ENCODE measurements around the gene RBFOX2. TPM values are rescaled to one million over a fixed set of nuclear protein-coding genes. Genes with fewer than 3 reads are reported as not detected.
"Not testable (repeated sequence)": the region's sequence is repeated elsewhere in the genome, so short reads cannot be mapped to it uniquely, and the experiment has no call there.

RBFOX2 gene
- polyA plus RNA-seq, 4 donors, result 126 to 138 (median 128) TPM

GRCh38 chr22:35728639-35729308 lies 299.9 kb downstream of the RBFOX2 start:
- DNase-seq (ENCODE audit: low read depth in 4 of 4, low spot score in 2 of 4), result no peak

- DNase-seq (ENCODE audit: low read depth in 4 of 4, low spot score in 2 of 4), result no peak
These were observed 301.2 kb downstream of the RBFOX2 start for GRCh38 chr22:35727436-35727835.

GRCh38 chr22:35726933-35727332 lies 301.7 kb downstream of the RBFOX2 start:
- DNase-seq (ENCODE audit: low read depth in 4 of 4, low spot score in 2 of 4), result no peak

DNA sequence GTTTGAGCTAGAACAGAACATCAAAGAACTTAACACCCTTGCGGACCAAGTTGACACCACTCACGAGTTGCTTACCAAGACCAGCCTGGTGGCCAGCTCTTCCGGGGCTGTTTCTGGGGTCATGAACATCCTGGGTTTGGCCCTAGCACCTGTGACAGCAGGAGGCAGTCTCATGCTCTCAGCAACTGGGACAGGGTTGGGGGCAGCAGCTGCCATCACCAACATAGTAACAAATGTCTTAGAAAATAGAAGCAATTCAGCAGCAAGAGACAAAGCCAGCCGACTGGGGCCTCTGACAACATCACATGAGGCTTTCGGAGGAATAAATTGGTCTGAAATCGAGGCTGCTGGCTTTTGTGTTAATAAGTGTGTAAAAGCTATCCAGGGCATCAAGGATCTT lies 302.2 kb downstream of the RBFOX2 start:
- DNase-seq (ENCODE audit: low read depth in 4 of 4, low spot score in 2 of 4), result no peak

DNA sequence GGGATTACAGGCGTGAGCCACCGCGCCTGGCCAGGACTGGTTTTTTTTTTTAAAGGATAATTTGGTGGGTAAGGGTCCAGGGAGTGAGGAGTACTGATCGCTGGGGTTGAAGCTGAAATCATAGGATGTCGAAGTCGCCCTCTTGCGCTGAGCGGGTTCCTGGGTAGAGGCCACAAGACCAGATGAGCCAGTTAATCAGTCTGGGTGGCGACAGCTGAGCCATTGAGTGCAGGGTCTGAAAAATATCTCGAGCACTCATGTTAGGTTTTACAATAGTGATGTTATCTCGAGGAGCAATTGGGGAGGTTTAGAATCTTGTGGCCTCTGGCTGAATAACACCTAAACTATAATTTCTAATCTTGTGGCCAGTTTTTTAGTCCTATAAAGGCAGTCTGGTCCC lies 303.1 kb downstream of the RBFOX2 start:
- DNase-seq (ENCODE audit: low read depth in 4 of 4, low spot score in 2 of 4), result no peak

DNA sequence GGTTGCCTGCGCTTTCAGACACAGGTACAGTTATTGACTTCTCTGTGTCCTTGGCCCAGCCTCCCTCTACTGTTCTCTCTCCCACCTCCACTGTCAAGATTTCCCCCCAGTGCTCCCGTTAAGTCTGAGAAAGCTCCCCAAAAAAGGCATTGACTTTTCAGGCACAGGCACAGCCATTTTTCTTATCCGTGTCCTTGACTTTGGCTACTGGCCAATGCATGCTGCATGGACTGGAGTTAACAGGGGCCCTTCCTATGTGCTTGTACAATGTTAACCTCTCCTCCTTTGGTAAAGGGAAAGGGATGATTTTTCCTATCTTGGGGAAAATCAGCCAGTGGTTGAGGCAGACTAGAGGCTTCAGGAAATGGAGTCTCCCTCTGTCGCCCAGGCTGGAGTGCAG lies 306.7 kb downstream of the RBFOX2 start:
- no peak for DNase-seq (ENCODE audit: low read depth in 4 of 4, low spot score in 2 of 4)

DNA sequence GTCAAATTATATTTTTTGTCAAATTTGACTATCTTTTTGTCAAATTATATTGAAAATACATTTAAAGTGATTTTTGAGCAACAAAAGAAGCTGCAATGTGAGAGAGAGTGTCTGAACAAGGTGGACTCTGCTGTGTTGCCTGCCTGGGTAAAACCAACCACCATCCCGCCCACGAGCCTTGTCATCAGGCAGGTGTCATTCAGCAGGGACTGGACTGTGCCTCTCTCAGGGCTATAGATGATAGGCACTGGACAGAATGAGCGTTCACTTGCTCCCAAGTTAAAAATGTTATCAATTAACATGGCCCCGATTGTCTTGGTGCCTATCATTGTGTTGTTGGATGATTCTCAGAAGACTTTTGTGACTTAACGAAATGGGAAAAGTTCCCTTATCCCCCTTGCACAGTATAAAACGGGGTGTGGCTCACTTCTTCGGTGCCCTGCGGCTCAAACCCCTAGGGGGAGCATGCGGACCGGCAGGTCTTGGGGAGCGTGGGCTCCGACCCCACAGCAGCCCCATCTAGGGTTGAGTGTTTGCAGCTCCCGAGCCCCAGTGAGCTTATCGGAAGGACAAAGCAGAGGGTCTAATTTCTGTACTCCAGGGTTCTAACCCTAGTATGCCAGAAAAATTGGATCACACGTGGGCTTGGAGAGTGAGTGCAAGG lies 309.3 kb downstream of the RBFOX2 start:
- no peak for DNase-seq (ENCODE audit: low read depth in 4 of 4, low spot score in 2 of 4)

DNA sequence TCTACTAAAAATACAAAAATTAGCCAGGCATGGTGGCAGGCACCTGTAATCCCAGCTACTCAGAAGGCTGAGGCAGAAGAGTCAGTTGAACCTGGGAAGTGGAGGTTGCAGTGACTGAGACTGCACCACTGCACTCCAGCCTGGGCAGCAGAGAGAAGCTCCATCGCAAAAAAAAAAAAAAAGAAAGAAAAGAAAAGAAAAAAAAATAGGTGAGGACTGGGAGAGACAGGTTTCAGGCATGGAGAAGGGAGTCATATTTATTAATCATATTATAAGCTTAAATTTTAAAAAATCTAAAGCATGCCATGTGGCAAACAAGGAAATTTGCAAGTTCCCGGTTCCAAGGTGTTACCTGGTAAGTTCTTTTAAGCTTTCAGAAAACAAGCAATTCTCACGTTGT lies 311.1 kb downstream of the RBFOX2 start, which contains the start of gene APOL5:
Gene APOL5 (plus strand): TSS at position 301 of the 400 bp plus-strand sequence. CDS start 0 bp downstream, at position 301.
- DNase-seq (ENCODE audit: low read depth in 4 of 4, low spot score in 2 of 4), result no peak

GRCh38 chr22:35712672-35713071 lies 316.0 kb downstream of the RBFOX2 start:
- DNase-seq (ENCODE audit: low read depth in 4 of 4, low spot score in 2 of 4), result no peak

DNA sequence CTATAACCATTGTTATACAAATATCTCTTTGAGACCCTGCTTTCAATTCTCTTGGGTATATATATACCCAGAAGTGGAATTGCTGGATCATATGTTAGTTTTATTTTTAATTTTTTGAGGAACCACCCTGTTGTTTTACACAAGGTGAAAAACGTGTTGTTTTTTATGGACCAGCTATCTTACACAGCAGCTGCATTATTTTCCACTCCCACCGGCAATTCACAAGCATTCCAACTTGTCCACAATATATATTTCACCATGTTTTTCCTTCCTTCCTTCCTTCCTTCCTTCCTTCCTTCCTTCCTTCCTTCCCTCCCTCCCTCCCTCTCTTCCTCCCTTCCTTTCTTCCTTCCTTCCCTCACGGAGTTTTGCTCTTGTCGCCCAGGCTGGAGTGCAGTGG lies 317.3 kb downstream of the RBFOX2 start:
- no peak for DNase-seq (ENCODE audit: low read depth in 4 of 4, low spot score in 2 of 4)

- no peak for DNase-seq (ENCODE audit: low read depth in 4 of 4, low spot score in 2 of 4)
These were observed 319.7 kb downstream of the RBFOX2 start for GRCh38 chr22:35708917-35709316.

DNA sequence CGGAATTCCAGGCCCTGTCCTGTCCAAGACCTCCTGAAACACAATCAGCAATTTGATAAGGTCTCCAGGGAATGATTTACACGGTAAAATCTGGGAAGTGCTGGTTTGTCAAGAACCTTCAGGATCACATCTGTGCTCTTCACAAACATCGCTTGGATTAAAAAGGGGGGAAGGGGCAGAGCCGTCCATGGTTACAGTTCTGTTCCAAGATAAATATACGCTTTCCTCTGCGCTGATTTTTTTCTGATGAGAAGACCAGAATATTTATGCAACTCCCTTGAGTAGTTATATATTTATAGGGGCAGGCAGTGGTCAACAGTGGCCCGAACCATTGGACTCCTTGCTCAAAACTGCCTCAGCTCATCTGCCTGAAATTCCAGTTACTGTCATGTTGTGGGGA lies 320.2 kb downstream of the RBFOX2 start:
- no peak for DNase-seq (ENCODE audit: low read depth in 4 of 4, low spot score in 2 of 4)

DNA sequence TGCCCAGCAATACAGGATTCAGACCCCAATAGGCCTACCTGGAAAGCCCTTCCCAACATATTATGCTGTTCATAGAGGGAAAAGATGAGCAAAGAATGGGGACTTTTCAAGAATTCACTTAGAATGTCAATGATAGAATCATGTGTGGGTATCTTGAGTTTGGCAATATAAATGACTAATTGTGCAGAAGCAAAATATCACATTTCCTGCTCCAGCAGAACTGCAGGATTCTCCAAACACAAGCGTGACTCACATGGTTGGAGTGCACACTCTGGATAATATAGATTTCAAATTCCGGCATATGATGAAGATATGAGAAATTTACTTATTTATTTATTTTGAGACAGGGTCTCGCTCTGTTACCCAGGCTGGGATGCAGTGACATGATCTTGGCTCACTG lies 323.5 kb downstream of the RBFOX2 start:
- no peak for DNase-seq (ENCODE audit: low read depth in 4 of 4, low spot score in 2 of 4)

DNA sequence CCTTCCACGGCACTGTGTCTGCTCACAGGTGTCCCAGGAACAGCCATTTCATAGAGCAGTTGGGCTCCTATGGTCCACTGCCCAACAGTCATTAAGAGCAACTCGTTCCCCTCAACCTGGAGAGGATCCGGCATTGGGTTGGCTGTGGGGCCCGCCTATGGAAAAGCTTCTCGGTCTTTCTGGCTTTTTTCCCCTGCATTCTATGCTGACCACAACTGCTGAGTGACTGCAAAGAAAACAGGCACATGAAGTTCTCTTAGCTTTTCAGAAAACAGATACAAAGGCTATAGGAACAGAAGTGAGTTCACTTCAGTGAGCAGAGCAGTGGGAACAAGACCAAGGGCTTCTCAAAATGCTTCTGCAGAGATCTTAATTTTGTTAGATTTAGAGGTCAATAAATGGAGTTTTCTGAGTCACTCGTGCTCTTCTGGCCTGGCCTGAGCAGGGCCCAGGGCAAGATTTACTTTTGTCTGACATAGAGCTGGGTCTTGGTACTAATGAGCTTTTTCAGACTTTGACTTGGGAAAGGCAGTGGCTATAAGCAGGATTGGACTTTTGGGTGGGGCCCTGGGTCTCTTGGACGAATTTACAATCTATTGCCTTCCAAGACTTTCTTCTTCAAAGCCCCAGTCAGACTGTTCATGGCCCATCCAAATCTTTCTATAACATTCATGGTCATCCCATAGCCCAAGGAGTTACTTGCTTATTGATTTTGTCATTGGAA lies 324.6 kb downstream of the RBFOX2 start:
- DNase-seq (ENCODE audit: low read depth in 4 of 4, low spot score in 2 of 4), result no peak

- not testable (repeated sequence) for DNase-seq (ENCODE audit: low read depth in 4 of 4, low spot score in 2 of 4)
These were observed 328.8 kb downstream of the RBFOX2 start for GRCh38 chr22:35699852-35700251.

DNA sequence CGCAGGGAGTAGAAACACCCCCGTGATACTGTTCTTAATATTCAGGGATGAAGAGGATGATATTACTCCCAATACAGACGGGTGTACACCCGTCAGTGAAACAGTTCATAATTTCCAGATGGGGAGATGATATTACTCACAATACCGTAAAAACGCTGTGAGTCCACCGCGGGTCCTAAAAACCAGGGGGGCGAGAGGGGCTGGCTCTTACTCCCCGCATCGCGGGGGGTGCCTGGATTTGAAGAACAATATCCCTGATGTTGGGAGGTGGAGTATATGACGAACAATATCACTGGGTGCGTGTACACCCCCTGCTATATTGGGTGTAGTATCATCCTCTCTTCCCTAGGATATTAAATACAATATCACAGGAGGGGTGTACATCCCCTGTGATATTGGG lies 331.5 kb downstream of the RBFOX2 start:
- no peak for DNase-seq (ENCODE audit: low read depth in 4 of 4, low spot score in 2 of 4)

- no peak for DNase-seq (ENCODE audit: low read depth in 4 of 4, low spot score in 2 of 4)
These were observed 333.4 kb downstream of the RBFOX2 start for GRCh38 chr22:35695202-35695601.

DNA sequence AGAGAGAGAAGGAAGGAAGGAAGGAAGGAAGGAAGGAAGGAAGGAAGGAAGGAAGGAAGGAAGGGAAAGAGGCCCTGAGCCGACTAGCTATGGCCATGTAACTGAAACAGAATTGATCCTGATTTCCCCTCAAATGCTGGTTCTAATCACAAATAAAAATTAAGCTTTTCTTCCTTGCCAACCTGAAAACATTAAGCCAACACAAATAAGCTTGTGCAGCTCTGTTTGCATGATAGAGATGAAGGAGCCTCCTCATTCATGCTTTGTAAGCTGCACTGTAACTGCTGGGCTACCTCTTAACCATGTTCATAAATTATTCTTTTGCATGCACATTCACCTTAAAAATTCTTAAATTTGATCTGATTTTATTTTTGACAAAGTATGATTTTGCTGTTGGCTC lies 338.6 kb downstream of the RBFOX2 start:
- no peak for DNase-seq (ENCODE audit: low read depth in 4 of 4, low spot score in 2 of 4)

DNA sequence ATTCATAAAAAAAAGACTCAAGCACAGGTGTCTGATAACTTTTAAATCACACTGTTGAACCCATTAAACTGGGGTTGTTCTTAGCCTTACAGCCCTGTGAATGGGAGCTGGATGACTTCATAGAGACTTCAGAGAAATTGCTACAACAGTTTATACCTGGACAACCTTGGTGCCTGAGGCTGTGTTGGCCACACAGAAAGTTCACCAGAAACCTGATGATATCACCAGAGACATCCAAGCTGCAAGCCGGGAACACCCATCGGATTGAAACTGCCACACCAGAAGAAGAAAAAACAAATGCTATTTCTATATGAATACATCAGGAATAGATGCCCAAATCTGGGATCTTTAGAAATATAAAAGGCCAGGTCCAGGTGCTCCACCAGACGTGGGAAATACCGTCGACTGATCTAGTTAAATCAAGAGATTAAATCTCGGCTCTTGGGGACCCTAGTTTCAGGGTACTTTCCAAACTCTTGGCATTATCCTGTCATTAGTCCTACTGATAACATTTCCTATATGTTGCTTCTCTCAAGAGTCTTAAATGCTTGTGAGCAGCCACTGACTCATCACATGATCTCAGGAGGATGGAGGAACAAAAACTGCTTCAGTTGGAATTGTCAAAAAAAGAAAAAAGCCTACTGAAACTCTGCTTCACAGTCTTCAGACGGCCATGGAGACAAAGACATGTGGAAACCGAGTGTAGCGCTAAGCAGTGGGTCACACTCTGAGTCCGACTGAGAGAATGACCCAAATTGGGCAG lies 339.5 kb downstream of the RBFOX2 start:
- DNase-seq (ENCODE audit: low read depth in 4 of 4, low spot score in 2 of 4), result no peak
